Upper lobe of left lung (tissue), 4 donors: ENCODE data around the gene EYA3.

Source experiments
- CTCF ChIP-seq, 6 experiments: fragments of 450-650 bp in 4 of 6; fragments of 200-600 bp in 2 of 6; sonication (generic) in 2 of 6; IDR thresholded peaks; one replicate each; pipeline ENCODE4 v1.5.1; 2016 to 2019; ENCODE audit warnings: antibody characterized with exemption in 6 of 6
- EP300 ChIP-seq, 4 donors: sonication (generic); formaldehyde crosslinking; IDR thresholded peaks; one replicate each; pipeline ENCODE4 v1.5.1; 2017; ENCODE audit warnings: antibody characterized with exemption in 4 of 4, control low read depth in 2 of 4
- POLR2A ChIP-seq, 4 donors: fragments of 450-650 bp; IDR thresholded peaks; one replicate each; pipeline ENCODE4 v1.5.1; 2016 to 2017; ENCODE audit warnings: antibody characterized with exemption in 4 of 4, mild to moderate bottlenecking in 2 of 4
- POLR2AphosphoS5 ChIP-seq, 2 donors: sonication (generic); formaldehyde crosslinking; IDR thresholded peaks; one replicate each; pipeline ENCODE4 v1.5.1; 2017; ENCODE audit warnings: antibody characterized with exemption in 2 of 2

GRCh38 chr1:27963393-27963792, 125.0 kb downstream of the EYA3 start:
- TF ChIP-seq CTCF (IDR thresholded peaks at IDR 0.05), result no peak
- TF ChIP-seq POLR2A (IDR thresholded peaks at IDR 0.05), result no peak
- no peak for TF ChIP-seq POLR2AphosphoS5 (IDR thresholded peaks at IDR 0.05)
- no peak for TF ChIP-seq EP300 (IDR thresholded peaks at IDR 0.05)
